CD14-positive monocyte (primary cell): ENCODE measurements around the gene INHA. TPM values are rescaled to one million over a fixed set of nuclear protein-coding genes. Genes with fewer than 3 reads are reported as not detected.

Source experiments
- DNase-seq, 3 donors: peaks; one replicate each; pipeline ENCODE4 v3.0.0-alpha.2; 2011 to 2022
- H2AFZ ChIP-seq: 2 replicates; pipeline ENCODE4 v1.6.0; 2012; ENCODE audit warnings: mild to moderate bottlenecking, low read depth, low read length, inconsistent platforms; ENCODE audit not compliant: insufficient read depth, poor library complexity, severe bottlenecking
- H3K27ac ChIP-seq, 2 donors: 1 replicate in 1 of 2; 2 replicates in 1 of 2; pipeline ENCODE4 v1.5.1; 2012 to 2013; ENCODE audit warnings: low read length in 2 of 2, control low read depth in 1 of 2, inconsistent platforms in 1 of 2, low read depth in 1 of 2, mild to moderate bottlenecking in 1 of 2
- H3K27me3 ChIP-seq, 2 donors: one replicate each; pipeline versions ENCODE4 v1.6.0 to v1.6.1; 2011 to 2013; ENCODE audit warnings: low read length in 2 of 2; ENCODE audit not compliant: control insufficient read depth in 2 of 2, insufficient read depth in 2 of 2
- H3K36me3 ChIP-seq, 2 donors: replicated peaks in 1 of 2; 1 replicate in 1 of 2; 2 replicates in 1 of 2; pipeline versions ENCODE4 v1.5.1 to v1.6.1; 2012 to 2013; ENCODE audit warnings: low read length in 2 of 2, control low read depth in 1 of 2, inconsistent platforms in 1 of 2, mild to moderate bottlenecking in 1 of 2; ENCODE audit not compliant: insufficient read depth in 2 of 2, control insufficient read depth in 1 of 2
- H3K4me1 ChIP-seq, 2 donors: 1 replicate in 1 of 2; 2 replicates in 1 of 2; pipeline versions ENCODE4 v1.5.1 to v1.6.1; 2012 to 2013; ENCODE audit warnings: low read length in 2 of 2, control low read depth in 1 of 2, inconsistent platforms in 1 of 2, mild to moderate bottlenecking in 1 of 2, moderate library complexity in 1 of 2; ENCODE audit not compliant: insufficient read depth in 2 of 2, control insufficient read depth in 1 of 2
- H3K4me2 ChIP-seq: replicated peaks from 2 replicates; pipeline ENCODE3; 2012; ENCODE audit warnings: low read length, moderate library complexity, mild to moderate bottlenecking; ENCODE audit not compliant: poor library complexity, severe bottlenecking; ENCODE audit errors: extremely low read depth
- H3K4me3 ChIP-seq, 3 experiments: fragments of 200-600 bp in 1 of 3; sonication (generic) in 1 of 3; replicated peaks in 1 of 3; 1 replicate in 2 of 3; 2 replicates in 1 of 3; pipeline ENCODE4 v1.5.1; 2011 to 2013; ENCODE audit warnings: low read length in 3 of 3, mild to moderate bottlenecking in 3 of 3, control low read depth in 2 of 3, low read depth in 2 of 3, inconsistent platforms in 1 of 3, moderate library complexity in 1 of 3
- H3K79me2 ChIP-seq: 2 replicates; pipeline ENCODE4 v1.6.0; 2012; ENCODE audit warnings: mild to moderate bottlenecking, control low read depth, inconsistent platforms, low read length, moderate library complexity; ENCODE audit not compliant: insufficient read depth
- H3K9ac ChIP-seq: 2 replicates; pipeline ENCODE4 v1.6.0; 2017; ENCODE audit warnings: low read length, mild to moderate bottlenecking; ENCODE audit not compliant: insufficient read depth, poor library complexity, severe bottlenecking
- H3K9me3 ChIP-seq, 2 donors: replicated peaks in 1 of 2; 1 replicate in 1 of 2; 2 replicates in 1 of 2; pipeline versions ENCODE4 v1.5.1 to v1.6.1; 2012 to 2013; ENCODE audit warnings: low read length in 2 of 2, control low read depth in 1 of 2; ENCODE audit not compliant: control insufficient read depth in 1 of 2, insufficient read depth in 1 of 2
- H4K20me1 ChIP-seq: 2 replicates; pipeline ENCODE4 v1.6.0; 2012; ENCODE audit warnings: mild to moderate bottlenecking, low read length, control low read depth, moderate library complexity; ENCODE audit not compliant: insufficient read depth
- H3K27ac Mint-ChIP-seq, 7 donors: one replicate each; pipeline ENCODE4 v1.8.0; 2020; ENCODE audit warnings: mild to moderate bottlenecking in 7 of 7, mixed read lengths in 7 of 7, moderate library complexity in 6 of 7, inconsistent platforms in 2 of 7
- H3K27me3 Mint-ChIP-seq, 3 donors: one replicate each; pipeline ENCODE4 v1.8.0; 2021 to 2022; ENCODE audit warnings: low read depth in 3 of 3, mild to moderate bottlenecking in 3 of 3, mixed read lengths in 3 of 3, moderate library complexity in 3 of 3, inconsistent platforms in 1 of 3
- H3K36me3 Mint-ChIP-seq, 2 donors: one replicate each; pipeline ENCODE4 v1.8.0; 2020; ENCODE audit warnings: mixed read lengths in 2 of 2, inconsistent platforms in 1 of 2, mild to moderate bottlenecking in 1 of 2
- H3K4me1 Mint-ChIP-seq: one replicate; pipeline ENCODE4 v1.8.0; 2020; ENCODE audit warnings: mild to moderate bottlenecking, mixed read lengths
- H3K4me3 Mint-ChIP-seq, 2 donors: one replicate each; pipeline ENCODE4 v1.8.0; 2020; ENCODE audit warnings: mild to moderate bottlenecking in 2 of 2, mixed read lengths in 2 of 2, moderate library complexity in 1 of 2
- H3K9me3 Mint-ChIP-seq, 7 donors: one replicate each; pipeline ENCODE4 v1.8.0; 2020 to 2022; ENCODE audit warnings: mixed read lengths in 7 of 7, mild to moderate bottlenecking in 6 of 7, moderate library complexity in 6 of 7, inconsistent platforms in 2 of 7
- WGBS: methylation state at CpG from one replicate; pipeline ENCODE4 v1.1.5; 2013; ENCODE audit warnings: missing lambda C conversion rate; ENCODE audit not compliant: insufficient coverage; 5-methylcytosine and 5-hydroxymethylcytosine counted together
- intact Hi-C, 2 donors: fragments of 100-400 bp; cut with micrococcal nuclease; formaldehyde crosslinking; loops; one replicate each; pipeline versions ENCODE4 v1.15.0 to v1.15.1; 2023
- polyA plus RNA-seq, 3 donors: library from polyadenylated mRNA; depleted of rRNA in 1 of 3; unstranded in 2 of 3; stranded (reverse) in 1 of 3; fragments of 300-500 nt in 2 of 3; fragments of >200 nt in 1 of 3; fragmentation: Illumina TruSeq in 2 of 3; gene quantifications; 1 replicate in 2 of 3; 2 replicates in 1 of 3; pipeline ENCODE4 v1.2.3, GENCODE V29; 2012 to 2021
- TF ChIP-seq, protein P1 (sequence below): fragments of 200-600 bp; IDR thresholded peaks from one replicate; pipeline ENCODE4 v1.8.0; 2022; ENCODE audit warnings: antibody characterized with exemption, mild to moderate bottlenecking

The INHA gene
- polyA plus RNA-seq, 3 donors, result not detected

DNA sequence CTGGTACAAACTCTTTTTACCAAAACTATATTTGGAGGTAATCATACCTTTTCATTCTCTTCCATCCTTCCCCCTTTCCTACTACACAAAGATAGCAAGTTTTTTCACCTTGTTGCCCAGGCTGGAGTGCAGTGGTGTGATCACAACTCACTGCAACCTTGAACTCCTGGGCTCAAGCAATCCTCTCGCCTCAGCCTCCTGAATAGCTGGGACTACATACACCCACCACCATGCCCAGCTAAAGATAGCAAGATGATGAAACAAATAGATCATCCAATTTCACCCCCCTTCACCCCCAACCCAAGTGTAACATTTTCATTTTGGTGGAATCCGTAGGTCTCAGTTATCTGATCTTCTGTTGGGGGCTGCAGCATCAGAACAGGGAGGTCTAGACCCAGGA lies 21.0 kb downstream of the INHA start:
- H3K27me3 Mint-ChIP-seq, result peaks cover 6 to 16% (median 7%) of the 10 kb centered on the region in 3 donors
- Histone ChIP-seq H3K36me3 (no peaks in the 10 kb centered on the region), H3K9ac (no peak overlapping the region), H3K79me2 (no peaks in the 10 kb centered on the region), H2AFZ (no peak overlapping the region), H4K20me1 (no peaks in the 10 kb centered on the region), H3K4me3 (no peak overlapping the region), H3K27me3 (no peaks in the 10 kb centered on the region), H3K27ac (no peak overlapping the region), H3K4me2 (no peak overlapping the region), H3K9me3 (no peaks in the 10 kb centered on the region), H3K4me1 (peaks cover 5 to 8% of the 10 kb centered on the region in 2 donors)
- peaks cover 11% of the 10 kb centered on the region for H3K4me1 Mint-ChIP-seq
- no peak for DNase-seq
- intact Hi-C loops, result no loop called here
- TF ChIP-seq, protein P1, sequence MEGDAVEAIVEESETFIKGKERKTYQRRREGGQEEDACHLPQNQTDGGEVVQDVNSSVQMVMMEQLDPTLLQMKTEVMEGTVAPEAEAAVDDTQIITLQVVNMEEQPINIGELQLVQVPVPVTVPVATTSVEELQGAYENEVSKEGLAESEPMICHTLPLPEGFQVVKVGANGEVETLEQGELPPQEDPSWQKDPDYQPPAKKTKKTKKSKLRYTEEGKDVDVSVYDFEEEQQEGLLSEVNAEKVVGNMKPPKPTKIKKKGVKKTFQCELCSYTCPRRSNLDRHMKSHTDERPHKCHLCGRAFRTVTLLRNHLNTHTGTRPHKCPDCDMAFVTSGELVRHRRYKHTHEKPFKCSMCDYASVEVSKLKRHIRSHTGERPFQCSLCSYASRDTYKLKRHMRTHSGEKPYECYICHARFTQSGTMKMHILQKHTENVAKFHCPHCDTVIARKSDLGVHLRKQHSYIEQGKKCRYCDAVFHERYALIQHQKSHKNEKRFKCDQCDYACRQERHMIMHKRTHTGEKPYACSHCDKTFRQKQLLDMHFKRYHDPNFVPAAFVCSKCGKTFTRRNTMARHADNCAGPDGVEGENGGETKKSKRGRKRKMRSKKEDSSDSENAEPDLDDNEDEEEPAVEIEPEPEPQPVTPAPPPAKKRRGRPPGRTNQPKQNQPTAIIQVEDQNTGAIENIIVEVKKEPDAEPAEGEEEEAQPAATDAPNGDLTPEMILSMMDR, result no peak
- H3K9me3 Mint-ChIP-seq, result peaks cover 0 to 1% (median 0%) of the 10 kb centered on the region in 7 donors
- H3K27ac Mint-ChIP-seq, result no peak overlapping the region
- H3K36me3 Mint-ChIP-seq, result no peaks in the 10 kb centered on the region
- H3K4me3 Mint-ChIP-seq, result no peak overlapping the region
- WGBS, result 100% methylated on average over 1 of the region's 2 CpGs

DNA sequence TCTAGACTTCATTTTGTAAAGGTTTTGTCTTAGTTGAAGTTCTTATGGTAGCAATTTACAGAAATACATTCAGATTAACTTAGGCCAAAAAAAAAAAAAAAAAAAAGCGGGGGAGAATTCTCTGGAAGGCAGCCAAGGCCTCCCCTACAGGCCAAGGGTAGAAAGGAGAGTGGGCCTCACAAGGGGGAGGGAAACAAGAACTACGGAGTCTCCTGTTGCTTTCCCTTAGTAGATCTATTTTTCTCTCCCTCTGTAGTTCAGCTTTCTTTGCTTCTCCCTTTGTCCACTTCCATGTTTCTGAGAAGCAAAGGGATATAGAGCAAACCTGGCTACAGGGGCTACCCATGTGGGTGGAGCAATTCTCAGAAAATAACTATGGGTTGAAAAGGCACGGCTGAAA lies 23.1 kb downstream of the INHA start:
- no CpG with 5 or more reads among the region's 3 CpGs for WGBS
- no peak overlapping the region for H3K4me2 ChIP-seq
- TF ChIP-seq, protein P1, result no peak

More for the DNA sequence above, 23.1 kb downstream of the INHA start:
- Mint-ChIP-seq H3K27ac (no peak overlapping the region), H3K27me3 (peaks cover 6 to 12% (median 7%) of the 10 kb centered on the region in 3 donors), H3K9me3 (peaks cover 0 to 1% (median 0%) of the 10 kb centered on the region in 7 donors), H3K4me1 (peaks cover 22% of the 10 kb centered on the region), H3K4me3 (no peak overlapping the region), H3K36me3 (peaks cover 0 to 2% of the 10 kb centered on the region in 2 donors)
- peaks cover 8% of the 10 kb centered on the region for H3K79me2 ChIP-seq
- peaks cover 0 to 3% of the 10 kb centered on the region in 2 donors for H3K36me3 ChIP-seq
- H3K4me3 ChIP-seq, result no peak overlapping the region
- intact Hi-C loops, result loop anchor here (5.0 kb wide), 3 partner anchors 43 to 208 kb away; partner anchors contain the start of genes GMPPA (in 2 of the 2) and DNPEP (in 1 of the 2)
- DNase-seq, result no peak
- no peak overlapping the region for H3K27ac ChIP-seq
- H4K20me1 ChIP-seq, result no peaks in the 10 kb centered on the region
- H3K9me3 ChIP-seq, result no peaks in the 10 kb centered on the region
- H3K4me1 ChIP-seq, result peaks cover 11 to 16% of the 10 kb centered on the region in 2 donors
- H2AFZ ChIP-seq, result peak overlapping the region; percentile 46
- H3K9ac ChIP-seq, result no peak overlapping the region
- H3K27me3 ChIP-seq, result no peaks in the 10 kb centered on the region
